ENCODE results near the gene DPP10. TPM values are rescaled to one million over a fixed set of nuclear protein-coding genes. Genes with fewer than 3 reads are reported as not detected.

Gene DPP10
- total RNA-seq, 6 experiments from 2014 or later: not detected

DNA sequence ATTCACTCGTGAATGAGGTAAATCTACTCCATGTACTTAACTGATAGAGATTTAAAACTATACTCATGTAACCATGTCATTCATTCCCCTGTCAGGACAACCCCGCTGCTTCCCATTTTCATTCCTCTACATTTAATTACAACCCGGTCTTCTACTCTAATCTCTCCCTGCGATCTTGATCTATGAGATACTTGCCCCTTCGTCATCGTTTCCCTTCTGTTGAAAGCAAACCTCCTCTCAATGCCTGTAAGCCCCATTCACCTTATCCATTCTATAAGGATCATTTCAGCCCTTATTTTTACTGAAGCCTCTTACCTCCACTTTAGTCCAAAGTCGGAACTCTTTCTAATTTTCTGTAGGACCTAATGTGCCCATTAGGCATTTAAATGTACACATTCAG, 492.6 kb downstream of the DPP10 start:
- H3K9me3 Mint-ChIP-seq: peaks cover 31% of the 10 kb centered on the region
- 0 out of 2 replicates have a peak, but pooled peaks cover 5% of the 10 kb centered on the region for H3K36me3 Mint-ChIP-seq (ENCODE audit: low read depth)
- H3K4me3 Mint-ChIP-seq: no peak overlapping the region
- DNase-seq: no peak
- H3K27ac Mint-ChIP-seq: no peak overlapping the region
- H3K27me3 Mint-ChIP-seq (ENCODE audit: insufficient read depth): no peaks in the 10 kb centered on the region
- no peaks in the 10 kb centered on the region for H3K4me1 Mint-ChIP-seq (ENCODE audit: low read depth)
- TF ChIP-seq, protein P1, sequence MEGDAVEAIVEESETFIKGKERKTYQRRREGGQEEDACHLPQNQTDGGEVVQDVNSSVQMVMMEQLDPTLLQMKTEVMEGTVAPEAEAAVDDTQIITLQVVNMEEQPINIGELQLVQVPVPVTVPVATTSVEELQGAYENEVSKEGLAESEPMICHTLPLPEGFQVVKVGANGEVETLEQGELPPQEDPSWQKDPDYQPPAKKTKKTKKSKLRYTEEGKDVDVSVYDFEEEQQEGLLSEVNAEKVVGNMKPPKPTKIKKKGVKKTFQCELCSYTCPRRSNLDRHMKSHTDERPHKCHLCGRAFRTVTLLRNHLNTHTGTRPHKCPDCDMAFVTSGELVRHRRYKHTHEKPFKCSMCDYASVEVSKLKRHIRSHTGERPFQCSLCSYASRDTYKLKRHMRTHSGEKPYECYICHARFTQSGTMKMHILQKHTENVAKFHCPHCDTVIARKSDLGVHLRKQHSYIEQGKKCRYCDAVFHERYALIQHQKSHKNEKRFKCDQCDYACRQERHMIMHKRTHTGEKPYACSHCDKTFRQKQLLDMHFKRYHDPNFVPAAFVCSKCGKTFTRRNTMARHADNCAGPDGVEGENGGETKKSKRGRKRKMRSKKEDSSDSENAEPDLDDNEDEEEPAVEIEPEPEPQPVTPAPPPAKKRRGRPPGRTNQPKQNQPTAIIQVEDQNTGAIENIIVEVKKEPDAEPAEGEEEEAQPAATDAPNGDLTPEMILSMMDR (IDR thresholded peaks at IDR 0.05): no peak

DNA sequence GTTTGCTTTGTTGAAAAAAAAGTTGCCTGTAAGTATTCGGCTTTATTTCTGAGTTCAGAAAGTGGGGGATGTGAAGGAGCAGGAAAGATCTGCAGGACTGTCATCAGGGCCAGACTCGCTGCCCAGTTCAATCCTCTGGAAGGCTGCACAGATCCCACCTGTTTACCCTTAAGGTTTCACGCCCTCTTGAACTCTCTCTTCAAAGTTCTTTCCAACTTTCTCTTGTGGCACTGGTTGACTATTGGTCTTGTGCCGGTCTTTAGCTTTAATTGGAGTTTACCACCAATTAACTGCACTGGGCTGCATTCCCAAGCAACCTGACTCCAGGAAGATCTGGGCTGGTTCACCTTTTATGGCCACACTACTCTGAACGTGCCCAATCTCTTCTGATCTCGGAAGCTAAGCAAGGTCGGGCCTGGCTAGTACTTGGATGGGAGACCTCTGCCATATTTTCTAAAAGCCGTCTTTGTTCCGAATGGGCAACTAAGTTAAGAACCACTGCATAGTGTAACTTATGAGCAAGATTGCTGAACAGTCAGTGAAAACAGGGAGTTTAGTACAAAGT, 495.0 kb downstream of the DPP10 start:
- Mint-ChIP-seq H3K4me3 (no peak overlapping the region), H3K4me1 (ENCODE audit: low read depth) (no peaks in the 10 kb centered on the region), H3K36me3 (ENCODE audit: low read depth) (no peaks in the 10 kb centered on the region), H3K27me3 (ENCODE audit: insufficient read depth) (no peaks in the 10 kb centered on the region), H3K27ac (no peak overlapping the region), H3K9me3 (peaks cover 14% of the 10 kb centered on the region)
- TF ChIP-seq, protein P1 (IDR thresholded peaks at IDR 0.05): no peak
- DNase-seq: no peak

DNA sequence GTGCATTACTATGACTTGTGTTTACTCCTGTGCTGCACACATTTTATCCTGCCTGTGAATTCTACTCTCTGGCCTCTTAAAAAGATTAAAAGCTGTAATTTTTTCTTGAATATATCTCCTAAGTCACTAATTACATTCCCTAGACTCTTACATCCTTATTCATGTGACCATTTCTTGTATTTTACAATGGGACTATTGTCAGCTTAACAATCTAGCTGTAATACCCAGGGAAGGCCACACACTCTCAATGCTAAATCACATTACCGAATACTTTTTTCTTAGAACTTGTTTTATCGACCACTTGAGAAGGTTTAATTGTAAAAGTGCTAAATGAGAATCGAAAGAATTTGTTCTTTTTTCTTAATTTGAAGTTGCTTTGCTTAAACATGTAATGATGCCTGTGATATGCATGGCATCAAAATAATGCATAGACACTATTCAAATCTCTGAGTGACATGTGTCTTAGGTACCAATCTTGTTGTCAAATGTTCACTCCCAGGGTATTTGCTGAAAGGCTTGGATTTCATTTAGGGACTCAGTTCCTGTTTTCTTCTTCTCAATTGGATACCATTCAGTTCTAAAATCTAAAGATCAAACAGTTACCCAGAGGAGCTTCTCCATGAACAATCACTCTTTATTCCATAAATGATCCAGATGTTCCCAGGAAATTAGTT, 498.5 kb downstream of the DPP10 start:
- peaks cover 26% of the 10 kb centered on the region for H3K9me3 Mint-ChIP-seq
- H3K27me3 Mint-ChIP-seq (ENCODE audit: insufficient read depth): no peaks in the 10 kb centered on the region
- no peak overlapping the region for H3K4me3 Mint-ChIP-seq
- H3K36me3 Mint-ChIP-seq (ENCODE audit: low read depth): no peaks in the 10 kb centered on the region
- no peak overlapping the region for H3K27ac Mint-ChIP-seq
- H3K4me1 Mint-ChIP-seq (ENCODE audit: low read depth): no peaks in the 10 kb centered on the region
- TF ChIP-seq, protein P1 (IDR thresholded peaks at IDR 0.05): no peak
- no peak for DNase-seq

DNA sequence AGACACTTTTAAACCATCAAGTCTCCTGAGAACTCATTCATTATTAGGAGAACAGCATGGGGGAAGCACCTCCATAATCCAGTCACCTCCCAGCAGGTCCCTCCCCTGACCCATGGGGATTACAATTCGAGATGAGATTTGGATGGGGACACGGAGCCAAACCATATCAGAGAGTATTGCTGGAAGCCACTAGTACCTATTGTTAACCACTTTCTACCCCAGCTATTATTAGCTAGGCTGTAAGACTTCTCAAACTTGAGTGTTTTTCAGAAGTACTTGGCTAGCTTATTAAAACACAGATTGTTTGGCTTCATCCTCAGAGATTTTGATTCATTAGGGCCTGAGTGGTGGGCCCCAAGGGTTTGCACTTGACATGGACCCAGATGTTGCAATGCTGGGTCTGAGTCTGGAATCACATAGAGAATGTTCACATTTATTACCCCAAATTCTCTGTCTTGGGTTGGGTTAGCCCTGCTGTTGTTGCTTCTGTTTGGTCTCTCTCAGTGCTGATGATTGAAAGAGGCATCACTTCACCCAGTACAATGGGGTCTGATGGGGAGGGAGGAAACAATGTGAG, 506.9 kb downstream of the DPP10 start:
- TF ChIP-seq, protein P1 (IDR thresholded peaks at IDR 0.05): no peak
- H3K4me1 Mint-ChIP-seq (ENCODE audit: low read depth): no peaks in the 10 kb centered on the region
- DNase-seq: no peak
- H3K27me3 Mint-ChIP-seq (ENCODE audit: insufficient read depth): no peaks in the 10 kb centered on the region
- H3K36me3 Mint-ChIP-seq (ENCODE audit: low read depth): no peaks in the 10 kb centered on the region
- H3K4me3 Mint-ChIP-seq: no peak overlapping the region
- no peak overlapping the region for H3K27ac Mint-ChIP-seq
- peaks cover 22% of the 10 kb centered on the region for H3K9me3 Mint-ChIP-seq

DNA sequence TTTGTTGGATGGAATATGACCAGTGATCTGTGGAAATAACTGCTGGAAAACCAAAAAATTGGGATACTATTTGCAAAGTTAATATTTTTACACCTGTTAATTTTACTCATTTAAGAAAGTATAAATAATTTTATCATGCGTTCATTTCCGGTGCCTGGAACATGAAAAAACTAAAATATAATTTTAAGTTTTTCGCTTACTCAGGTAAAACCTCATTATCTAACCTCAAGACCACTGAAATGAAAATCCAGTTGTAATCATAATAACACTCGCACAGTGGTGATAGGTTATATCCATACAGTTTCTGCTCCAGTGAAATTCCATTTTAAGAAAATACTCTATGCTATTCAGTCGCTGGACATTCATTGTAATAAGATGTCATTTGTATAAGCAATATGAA, 517.9 kb downstream of the DPP10 start:
- Mint-ChIP-seq H3K27ac (no peak overlapping the region), H3K27me3 (ENCODE audit: insufficient read depth) (no peaks in the 10 kb centered on the region), H3K9me3 (peaks cover 32% of the 10 kb centered on the region), H3K4me3 (no peak overlapping the region), H3K4me1 (ENCODE audit: low read depth) (no peaks in the 10 kb centered on the region), H3K36me3 (ENCODE audit: low read depth) (no peaks in the 10 kb centered on the region)
- TF ChIP-seq, protein P1 (IDR thresholded peaks at IDR 0.05): no peak
- DNase-seq: no peak

Measured in HFFc6 (cell line).